ENCODE data around the gene IFT25.

IFT25 gene

GRCh38 chr1:53934170-53934765 is 11.2 kb downstream of the IFT25 start:
- Histone ChIP-seq H3K79me2 (ENCODE audit: insufficient read depth, low read length) (peaks cover 8% of the 10 kb centered on the region; the same call in 1 of the 2 replicates), H3K4me3 (ENCODE audit: low read length, poor library complexity, severe bottlenecking) (no peak overlapping the region), H3K9me3 (ENCODE audit: insufficient read depth, low read depth, low read length) (peaks cover 14% of the 10 kb centered on the region; the same call in 1 of the 2 replicates), H3K4me2 (ENCODE audit: low read depth, low read length, poor library complexity, severe bottlenecking) (no peak overlapping the region), H3K9me2 (replicated peaks; ENCODE audit: low read depth, low read length) (no peaks in the 10 kb centered on the region), H3K9ac (ENCODE audit: low read depth, low read length, poor library complexity, severe bottlenecking) (no peak overlapping the region), H3F3A (ENCODE audit: low read depth) (peaks cover 6% of the 10 kb centered on the region; the same call in 1 of the 2 replicates), H2AFZ (ENCODE audit: low read length) (no peak overlapping the region), H3K4me1 (ENCODE audit: insufficient read depth, low read length, poor library complexity, severe bottlenecking) (peaks cover 11% of the 10 kb centered on the region), H4K20me1 (ENCODE audit: insufficient read depth, low read length, poor library complexity, severe bottlenecking) (no peaks in the 10 kb centered on the region), H3K27me3 (ENCODE audit: insufficient read depth, low read length, poor library complexity, severe bottlenecking) (no peaks in the 10 kb centered on the region), H3K36me3 (ENCODE audit: insufficient read depth, low read length) (peaks cover 22% of the 10 kb centered on the region)
- TF ChIP-seq, protein P1, sequence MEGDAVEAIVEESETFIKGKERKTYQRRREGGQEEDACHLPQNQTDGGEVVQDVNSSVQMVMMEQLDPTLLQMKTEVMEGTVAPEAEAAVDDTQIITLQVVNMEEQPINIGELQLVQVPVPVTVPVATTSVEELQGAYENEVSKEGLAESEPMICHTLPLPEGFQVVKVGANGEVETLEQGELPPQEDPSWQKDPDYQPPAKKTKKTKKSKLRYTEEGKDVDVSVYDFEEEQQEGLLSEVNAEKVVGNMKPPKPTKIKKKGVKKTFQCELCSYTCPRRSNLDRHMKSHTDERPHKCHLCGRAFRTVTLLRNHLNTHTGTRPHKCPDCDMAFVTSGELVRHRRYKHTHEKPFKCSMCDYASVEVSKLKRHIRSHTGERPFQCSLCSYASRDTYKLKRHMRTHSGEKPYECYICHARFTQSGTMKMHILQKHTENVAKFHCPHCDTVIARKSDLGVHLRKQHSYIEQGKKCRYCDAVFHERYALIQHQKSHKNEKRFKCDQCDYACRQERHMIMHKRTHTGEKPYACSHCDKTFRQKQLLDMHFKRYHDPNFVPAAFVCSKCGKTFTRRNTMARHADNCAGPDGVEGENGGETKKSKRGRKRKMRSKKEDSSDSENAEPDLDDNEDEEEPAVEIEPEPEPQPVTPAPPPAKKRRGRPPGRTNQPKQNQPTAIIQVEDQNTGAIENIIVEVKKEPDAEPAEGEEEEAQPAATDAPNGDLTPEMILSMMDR (conservative IDR thresholded peaks at IDR 0.05; ENCODE audit: low read length) = no peak
- no peak for TF ChIP-seq EZH2phosphoT487 (IDR thresholded peaks at IDR 0.05; ENCODE audit: borderline replicate concordance)

DNA sequence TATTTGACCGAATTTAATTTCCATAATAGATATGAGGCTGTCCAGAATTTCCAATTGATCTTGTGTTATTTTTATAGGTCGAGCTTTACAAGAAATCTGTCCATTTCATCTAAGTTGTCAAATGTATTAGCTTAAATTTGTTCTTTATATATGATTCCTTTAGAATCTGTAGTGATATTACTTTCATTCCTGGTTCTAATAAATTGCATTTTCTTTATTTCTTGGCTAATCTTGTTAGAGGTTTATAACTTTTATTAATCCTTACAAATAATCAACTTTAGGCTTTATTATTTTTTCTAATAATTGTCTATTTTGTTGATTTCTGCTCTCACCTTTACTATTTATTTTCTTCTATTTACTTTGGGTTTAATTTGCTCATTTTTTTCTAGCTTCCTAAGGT is 14.0 kb downstream of the IFT25 start:
- Histone ChIP-seq H3K9ac (ENCODE audit: low read depth, low read length, poor library complexity, severe bottlenecking) (no peak overlapping the region), H3K4me2 (ENCODE audit: low read depth, low read length, poor library complexity, severe bottlenecking) (no peak overlapping the region), H3F3A (ENCODE audit: low read depth) (peaks cover 3% of the 10 kb centered on the region; the same call in 1 of the 2 replicates), H2AFZ (ENCODE audit: low read length) (no peak overlapping the region), H3K79me2 (ENCODE audit: insufficient read depth, low read length) (no peaks in the 10 kb centered on the region; the same call in 1 of the 2 replicates), H4K20me1 (ENCODE audit: insufficient read depth, low read length, poor library complexity, severe bottlenecking) (no peaks in the 10 kb centered on the region), H3K36me3 (ENCODE audit: insufficient read depth, low read length) (peaks cover 40% of the 10 kb centered on the region), H3K4me1 (ENCODE audit: insufficient read depth, low read length, poor library complexity, severe bottlenecking) (peaks cover 9% of the 10 kb centered on the region), H3K4me3 (ENCODE audit: low read length, poor library complexity, severe bottlenecking) (no peak overlapping the region), H3K27me3 (ENCODE audit: insufficient read depth, low read length, poor library complexity, severe bottlenecking) (no peaks in the 10 kb centered on the region), H3K9me2 (replicated peaks; ENCODE audit: low read depth, low read length) (no peaks in the 10 kb centered on the region), H3K9me3 (ENCODE audit: insufficient read depth, low read depth, low read length) (peaks cover 14% of the 10 kb centered on the region; the same call in 1 of the 2 replicates)
- TF ChIP-seq, protein P1 (conservative IDR thresholded peaks at IDR 0.05; ENCODE audit: low read length) = no peak
- TF ChIP-seq EZH2phosphoT487 (IDR thresholded peaks at IDR 0.05; ENCODE audit: borderline replicate concordance) = no peak

DNA sequence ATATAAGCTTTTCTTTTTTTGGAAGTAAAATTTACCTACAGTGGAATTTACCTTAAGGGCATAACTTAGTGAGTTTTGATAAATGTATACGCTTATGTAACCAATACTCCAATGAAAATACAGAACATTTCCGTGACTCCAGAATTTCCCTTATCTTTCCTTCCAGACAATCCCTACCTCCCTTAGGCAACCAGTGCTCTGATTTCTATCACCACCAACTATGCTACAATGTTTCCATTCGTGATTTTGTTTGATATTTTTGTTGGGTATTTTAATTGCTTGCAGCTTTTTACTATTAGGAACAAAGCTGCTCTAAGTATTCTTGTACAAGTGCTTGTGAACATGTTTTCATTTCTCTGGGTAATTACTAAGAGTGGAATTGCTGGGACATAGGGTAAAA is 14.6 kb downstream of the IFT25 start:
- Histone ChIP-seq H3K4me2 (ENCODE audit: low read depth, low read length, poor library complexity, severe bottlenecking) (no peak overlapping the region), H3K4me1 (ENCODE audit: insufficient read depth, low read length, poor library complexity, severe bottlenecking) (peaks cover 9% of the 10 kb centered on the region), H3K4me3 (ENCODE audit: low read length, poor library complexity, severe bottlenecking) (no peak overlapping the region), H4K20me1 (ENCODE audit: insufficient read depth, low read length, poor library complexity, severe bottlenecking) (no peaks in the 10 kb centered on the region), H3K9me3 (ENCODE audit: insufficient read depth, low read depth, low read length) (peaks cover 14% of the 10 kb centered on the region; the same call in 1 of the 2 replicates), H3K9me2 (replicated peaks; ENCODE audit: low read depth, low read length) (no peaks in the 10 kb centered on the region), H3F3A (ENCODE audit: low read depth) (peaks cover 3% of the 10 kb centered on the region; the same call in 1 of the 2 replicates), H3K79me2 (ENCODE audit: insufficient read depth, low read length) (no peaks in the 10 kb centered on the region; the same call in 1 of the 2 replicates), H2AFZ (ENCODE audit: low read length) (no peak overlapping the region), H3K27me3 (ENCODE audit: insufficient read depth, low read length, poor library complexity, severe bottlenecking) (no peaks in the 10 kb centered on the region), H3K36me3 (ENCODE audit: insufficient read depth, low read length) (peaks cover 40% of the 10 kb centered on the region), H3K9ac (ENCODE audit: low read depth, low read length, poor library complexity, severe bottlenecking) (no peak overlapping the region)
- TF ChIP-seq, protein P1 (conservative IDR thresholded peaks at IDR 0.05; ENCODE audit: low read length) = no peak
- TF ChIP-seq EZH2phosphoT487 (IDR thresholded peaks at IDR 0.05; ENCODE audit: borderline replicate concordance) = no peak
